ENCODE results near the gene ATCAY.

The ATCAY gene, protein sequence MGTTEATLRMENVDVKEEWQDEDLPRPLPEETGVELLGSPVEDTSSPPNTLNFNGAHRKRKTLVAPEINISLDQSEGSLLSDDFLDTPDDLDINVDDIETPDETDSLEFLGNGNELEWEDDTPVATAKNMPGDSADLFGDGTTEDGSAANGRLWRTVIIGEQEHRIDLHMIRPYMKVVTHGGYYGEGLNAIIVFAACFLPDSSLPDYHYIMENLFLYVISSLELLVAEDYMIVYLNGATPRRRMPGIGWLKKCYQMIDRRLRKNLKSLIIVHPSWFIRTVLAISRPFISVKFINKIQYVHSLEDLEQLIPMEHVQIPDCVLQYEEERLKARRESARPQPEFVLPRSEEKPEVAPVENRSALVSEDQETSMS

GRCh38 chr19:3880471-3881271 is at the start of gene ATCAY:
TSS of gene ATCAY (plus strand) at chr19:3880685. CDS start at chr19:3885768, 5,083 bp downstream.
- peak; percentile 48 for DNase-seq

DNA sequence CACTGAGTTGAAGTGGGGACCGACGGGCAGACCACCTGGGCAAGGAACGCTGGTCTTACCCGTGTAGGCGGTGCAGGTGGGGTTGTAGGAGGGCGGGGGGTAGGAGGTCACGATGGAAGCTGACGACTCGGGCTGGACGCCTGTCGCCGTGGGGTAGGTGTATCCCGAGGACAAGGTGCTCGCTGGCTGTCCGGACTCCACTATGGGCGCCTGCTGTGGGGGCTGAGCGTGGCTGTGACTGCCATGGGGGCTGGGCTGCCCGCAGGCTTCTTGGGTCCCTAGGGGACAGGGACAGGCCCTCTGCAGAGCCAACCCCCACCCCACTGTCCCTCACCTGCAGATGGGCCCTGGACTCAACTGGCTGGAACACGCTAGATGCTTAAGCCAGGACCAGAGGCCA is 48.9 kb upstream of the ATCAY start:
- DNase-seq = no peak

DNA sequence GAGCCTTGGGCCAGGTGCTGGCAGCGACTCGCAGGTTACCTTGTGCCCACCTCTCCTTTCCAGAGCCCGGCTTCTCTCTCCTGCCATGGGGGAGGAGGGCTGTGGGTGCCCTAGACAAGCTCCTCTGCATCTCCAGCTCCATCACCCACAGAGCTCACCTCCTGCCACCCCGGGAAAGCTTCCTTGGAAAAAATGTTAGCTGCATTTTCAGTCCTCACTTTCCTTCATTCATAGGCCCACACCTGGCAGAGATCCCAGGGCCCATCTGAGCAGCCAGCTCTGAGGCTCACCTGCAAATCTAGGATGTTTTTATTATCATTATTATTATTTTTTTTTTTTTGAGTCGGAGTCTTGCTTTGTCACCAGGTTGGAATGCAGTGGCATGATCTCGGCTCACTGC is 48.5 kb upstream of the ATCAY start:
- no peak for DNase-seq

GRCh38 chr19:3833578-3834348 is 46.7 kb upstream of the ATCAY start:
- DNase-seq = no peak

GRCh38 chr19:3834349-3835054 is 46.0 kb upstream of the ATCAY start:
- no peak for DNase-seq

DNA sequence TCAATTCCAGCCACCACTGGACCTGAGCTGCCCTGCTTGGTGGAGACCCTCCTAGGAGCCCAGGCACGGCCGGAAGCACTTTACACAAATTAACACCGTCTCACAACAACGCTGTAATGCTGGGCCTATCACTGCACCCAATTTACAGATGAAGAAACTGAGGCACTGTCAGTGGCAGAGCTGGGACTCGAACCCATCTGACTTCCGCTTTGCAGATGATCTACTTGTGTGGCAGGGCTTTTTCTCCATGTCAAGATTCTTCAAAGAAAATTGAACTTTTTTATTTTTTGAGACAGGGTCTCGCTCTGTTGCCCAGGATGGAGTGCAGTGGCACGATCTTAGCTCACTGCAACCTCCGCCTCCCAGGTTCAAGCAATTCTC is 45.4 kb upstream of the ATCAY start:
- no peak for DNase-seq

DNA sequence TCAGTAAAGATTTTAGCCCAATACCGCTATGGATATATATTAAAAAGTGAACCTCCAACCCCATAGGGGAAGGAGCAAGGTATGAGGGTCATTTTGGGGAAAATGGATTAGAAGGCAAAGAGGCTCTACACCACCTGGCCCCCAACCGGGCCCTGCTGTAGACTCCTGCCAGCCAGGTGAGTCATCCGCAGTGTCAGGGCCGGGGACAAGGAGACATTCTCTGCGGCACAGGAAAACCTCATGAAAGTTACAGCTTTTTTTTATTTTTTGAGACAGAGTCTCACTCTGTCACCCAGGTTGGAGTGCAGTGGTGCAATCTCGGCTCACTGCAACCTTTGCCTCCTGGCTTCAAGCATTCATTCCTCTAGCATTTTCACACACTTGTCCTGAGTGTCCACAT is 43.6 kb upstream of the ATCAY start:
- DNase-seq = no peak

DNA sequence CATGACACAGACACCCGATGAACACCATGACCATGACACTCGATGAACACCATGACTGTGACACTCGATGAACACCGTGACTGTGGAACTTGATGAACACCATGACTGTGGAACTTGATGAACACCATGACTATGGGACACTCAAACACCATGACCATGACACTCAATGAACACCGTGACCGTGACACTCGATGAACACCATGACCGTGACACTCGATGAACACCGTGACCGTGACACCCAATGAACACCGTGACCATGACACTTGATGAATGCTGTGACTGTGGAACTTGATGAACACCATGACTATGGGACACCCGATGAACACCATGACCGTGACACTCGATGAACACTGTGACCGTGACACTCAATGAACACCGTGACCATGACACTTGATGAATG is 43.2 kb upstream of the ATCAY start:
- no peak for DNase-seq

- no peak for DNase-seq
Observed at GRCh38 chr19:3837922-3838321, 42.6 kb upstream of the ATCAY start.

- DNase-seq = no peak
Observed at GRCh38 chr19:3838661-3839060, 41.8 kb upstream of the ATCAY start.

DNA sequence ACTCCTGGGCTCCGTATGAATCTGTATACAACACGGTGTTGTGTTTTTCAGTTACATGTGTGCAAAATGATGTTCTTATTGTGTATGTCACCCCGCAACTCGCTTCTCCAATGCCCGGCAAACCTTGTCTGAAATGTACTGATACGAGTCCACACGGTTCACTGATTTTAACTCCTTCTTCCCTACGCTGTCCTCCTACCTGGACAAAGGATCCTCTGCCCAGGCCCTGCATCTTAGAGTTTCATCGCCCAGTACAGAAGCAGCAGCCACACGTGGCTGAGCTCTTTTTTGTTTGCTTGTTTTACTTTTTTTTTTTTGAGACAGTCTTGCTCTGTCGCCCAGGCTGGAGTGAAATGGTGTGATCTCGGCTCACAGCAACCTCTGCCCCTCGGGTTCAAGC is 40.5 kb upstream of the ATCAY start:
- DNase-seq = no peak

GRCh38 chr19:3840804-3841203 is 39.7 kb upstream of the ATCAY start:
- no peak for DNase-seq

DNA sequence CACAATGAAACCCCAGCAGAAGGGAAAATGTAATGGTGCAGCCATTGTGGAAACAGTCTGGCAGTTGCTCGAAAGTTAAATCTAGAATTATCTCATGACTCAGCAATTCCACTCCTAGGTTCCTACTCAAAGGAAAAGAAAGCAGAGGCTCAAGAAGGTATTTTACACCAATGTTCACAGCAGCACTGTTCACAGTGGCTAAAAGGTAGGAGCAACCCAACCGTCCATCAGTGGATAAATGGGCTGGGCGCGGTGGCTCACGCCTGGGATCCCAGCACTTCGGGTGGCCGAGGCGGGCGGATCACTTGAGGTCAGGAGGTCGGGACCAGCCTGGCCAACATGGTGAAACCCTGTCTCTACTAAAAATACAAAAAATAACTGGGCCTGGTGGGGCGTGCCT is 37.5 kb upstream of the ATCAY start:
- no peak for DNase-seq

- no peak for DNase-seq
Observed at GRCh38 chr19:3844596-3844995, 35.9 kb upstream of the ATCAY start.

GRCh38 chr19:3849092-3849491 is 31.4 kb upstream of the ATCAY start:
- DNase-seq = peak; percentile 14

- no peak for DNase-seq
Observed at GRCh38 chr19:3849787-3850186, 30.7 kb upstream of the ATCAY start.

- no peak for DNase-seq
Observed at GRCh38 chr19:3850320-3850972, 30.0 kb upstream of the ATCAY start.

DNA sequence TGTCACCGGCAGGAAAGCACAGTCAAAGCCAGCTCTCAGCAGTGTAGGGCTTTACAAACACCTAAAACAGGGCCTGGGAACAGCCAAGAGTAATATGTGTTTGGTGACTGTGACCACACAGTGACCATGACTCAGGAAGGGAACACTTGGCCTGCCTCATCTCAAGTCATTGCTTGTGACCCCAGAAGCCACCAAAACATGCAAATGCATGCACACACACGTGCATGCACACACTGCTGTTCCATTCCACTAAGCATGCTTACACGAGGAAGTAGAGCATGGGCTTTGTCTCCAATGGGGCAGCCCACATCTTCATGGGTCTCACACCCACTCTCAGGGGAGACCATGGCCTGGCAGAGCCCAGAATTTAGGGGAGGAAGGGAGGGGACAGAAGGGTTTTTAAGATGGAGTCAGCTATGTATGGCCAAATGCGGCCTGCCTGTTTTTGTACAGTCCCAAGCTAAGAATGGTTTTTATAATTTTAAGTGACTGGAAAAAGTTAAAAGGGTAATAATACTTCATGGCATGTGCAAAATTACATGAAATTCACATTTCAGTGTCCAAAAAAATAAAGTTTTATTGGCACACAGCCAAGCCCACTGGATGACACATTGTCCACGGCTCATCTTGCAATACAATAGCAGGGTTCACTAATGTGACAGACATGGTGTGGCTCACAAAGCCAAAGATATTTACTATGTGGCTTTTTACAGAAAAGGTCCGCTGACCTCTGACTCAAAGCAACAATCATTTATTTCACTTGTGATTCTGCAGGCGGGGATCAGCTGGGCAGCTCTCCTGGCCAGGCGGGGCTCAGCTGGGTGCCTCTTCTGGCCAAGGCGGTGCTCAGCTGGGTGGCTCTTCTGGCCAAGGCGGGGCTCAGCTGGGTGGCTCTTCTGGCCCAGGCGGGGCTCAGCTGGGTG is 29.0 kb upstream of the ATCAY start:
- no peak for DNase-seq

DNA sequence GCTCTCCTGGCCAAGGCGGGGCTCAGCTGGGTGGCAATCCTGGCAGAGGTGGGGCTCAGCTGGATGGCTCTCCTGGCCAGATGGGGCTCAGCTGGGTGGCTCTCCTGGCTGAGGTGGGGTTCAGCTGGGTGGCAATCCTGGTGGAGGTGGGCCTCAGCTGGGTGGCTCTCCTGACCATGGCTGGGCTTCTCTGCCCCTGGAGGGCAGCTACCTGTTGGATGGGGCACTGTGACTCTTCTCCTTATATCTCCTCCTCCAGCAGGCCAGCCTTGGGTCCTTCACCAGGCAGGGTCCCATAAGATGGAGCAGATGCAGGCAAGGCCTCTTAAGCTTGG is 28.3 kb upstream of the ATCAY start:
- DNase-seq = no peak

GRCh38 chr19:3852614-3853254 is 27.8 kb upstream of the ATCAY start:
- peak; percentile 6 for DNase-seq

DNA sequence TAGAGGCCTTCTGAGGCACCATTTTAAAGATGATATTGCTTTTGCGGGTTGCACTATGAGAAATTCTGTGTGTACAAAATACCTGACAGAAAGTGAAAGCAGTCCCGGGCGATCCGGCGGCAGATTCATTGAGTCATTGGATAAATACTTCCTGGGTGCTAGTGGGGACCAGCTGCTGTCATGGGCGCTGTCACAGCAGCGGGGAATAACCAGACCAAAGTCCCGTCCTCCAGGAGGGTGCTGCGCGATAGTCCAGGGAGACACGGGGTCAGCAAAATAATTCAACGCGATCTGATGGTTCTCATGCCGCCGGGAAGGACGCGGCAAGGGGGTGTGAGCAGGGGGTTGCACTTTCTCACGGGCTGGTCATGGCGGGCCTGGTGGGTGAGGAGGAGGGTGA is 25.2 kb upstream of the ATCAY start:
- no peak for DNase-seq
